Nephron progenitor cell (in vitro differentiated cells): ENCODE data around the gene CD84.

Source experiments
- DNase-seq: peaks from one replicate; pipeline ENCODE4 v3.0.0; 2021
- H3K27ac Mint-ChIP-seq: 2 replicates; pipeline ENCODE4 v1.8.0; 2021; ENCODE audit warnings: mild to moderate bottlenecking, moderate library complexity, mixed read lengths
- H3K27me3 Mint-ChIP-seq: 2 replicates; pipeline ENCODE4 v1.8.0; 2021; ENCODE audit warnings: mild to moderate bottlenecking, low read depth, mixed read lengths; ENCODE audit not compliant: poor library complexity
- H3K36me3 Mint-ChIP-seq: 2 replicates; pipeline ENCODE4 v1.8.0; 2021; ENCODE audit warnings: low read depth, mixed read lengths
- H3K4me1 Mint-ChIP-seq: 2 replicates; pipeline ENCODE4 v1.8.0; 2021; ENCODE audit warnings: mixed read lengths
- H3K4me3 Mint-ChIP-seq: 2 replicates; pipeline ENCODE4 v1.8.0; 2021; ENCODE audit warnings: mild to moderate bottlenecking, moderate library complexity, mixed read lengths
- H3K9me3 Mint-ChIP-seq: 2 replicates; pipeline ENCODE4 v1.8.0; 2021; ENCODE audit warnings: mild to moderate bottlenecking, moderate library complexity, mixed read lengths
- CTCF ChIP-seq: fragments of 200-600 bp; sonication (generic); IDR thresholded peaks from 2 replicates; pipeline ENCODE4 v1.5.0; 2021; ENCODE audit warnings: antibody characterized with exemption

The CD84 gene

GRCh38 chr1:160624464-160624863, 45.2 kb upstream of the CD84 start:
- no peaks in the 10 kb centered on the region for H3K9me3 Mint-ChIP-seq
- TF ChIP-seq CTCF: no peak
- no peaks in the 10 kb centered on the region for H3K36me3 Mint-ChIP-seq
- no peak for DNase-seq
- H3K27me3 Mint-ChIP-seq: no peaks in the 10 kb centered on the region
- no peaks in the 10 kb centered on the region for H3K4me1 Mint-ChIP-seq
- H3K27ac Mint-ChIP-seq: no peak overlapping the region
- H3K4me3 Mint-ChIP-seq: no peak overlapping the region

DNA sequence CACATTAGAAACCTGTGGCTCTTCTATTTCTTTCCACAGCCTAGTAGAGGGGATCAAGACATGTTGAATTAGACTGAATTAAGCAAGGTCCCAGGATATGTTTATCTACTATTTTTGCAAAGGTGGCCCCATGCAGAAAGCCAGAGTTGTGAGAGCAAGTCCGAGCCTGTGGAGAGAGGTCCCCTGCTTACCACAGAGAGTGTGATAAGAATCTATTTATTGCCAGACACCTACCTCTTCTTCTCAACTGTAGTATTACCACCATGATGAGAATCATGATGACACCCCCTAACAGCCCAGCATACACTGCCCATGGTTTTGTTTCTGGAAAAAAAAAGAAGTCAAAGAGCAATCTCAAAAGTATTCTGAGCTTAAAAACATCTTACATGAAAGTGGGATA, 44.6 kb upstream of the CD84 start:
- no peaks in the 10 kb centered on the region for H3K4me1 Mint-ChIP-seq
- no peaks in the 10 kb centered on the region for H3K27me3 Mint-ChIP-seq
- H3K9me3 Mint-ChIP-seq: no peaks in the 10 kb centered on the region
- no peak for TF ChIP-seq CTCF
- no peak overlapping the region for H3K27ac Mint-ChIP-seq
- no peak overlapping the region for H3K4me3 Mint-ChIP-seq
- no peaks in the 10 kb centered on the region for H3K36me3 Mint-ChIP-seq
- DNase-seq: no peak

DNA sequence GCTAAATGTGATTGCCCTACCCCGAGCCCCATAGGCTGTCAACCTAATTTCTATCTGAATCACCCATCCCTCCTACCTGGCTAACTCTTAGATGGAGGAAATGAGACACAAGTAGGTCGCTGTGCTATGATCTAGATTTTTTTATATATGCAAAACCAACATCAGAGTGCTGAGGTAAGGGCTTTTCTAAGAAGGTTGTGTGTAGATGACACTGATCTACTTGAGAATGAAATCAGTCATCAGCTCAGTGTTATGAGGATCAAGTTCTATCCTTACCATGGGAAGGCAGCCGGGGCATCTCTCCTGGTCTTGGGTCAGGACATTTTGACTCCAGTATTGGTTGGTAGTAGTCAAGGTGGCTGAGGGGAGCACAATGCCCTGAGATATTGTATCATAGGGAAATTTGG, 43.9 kb upstream of the CD84 start:
- H3K4me3 Mint-ChIP-seq: no peak overlapping the region
- H3K4me1 Mint-ChIP-seq: no peaks in the 10 kb centered on the region
- TF ChIP-seq CTCF: no peak
- H3K9me3 Mint-ChIP-seq: peaks cover 1% of the 10 kb centered on the region
- no peak overlapping the region for H3K27ac Mint-ChIP-seq
- no peaks in the 10 kb centered on the region for H3K27me3 Mint-ChIP-seq
- DNase-seq: no peak
- no peaks in the 10 kb centered on the region for H3K36me3 Mint-ChIP-seq

- Mint-ChIP-seq H3K27me3 (no peaks in the 10 kb centered on the region), H3K27ac (no peak overlapping the region), H3K4me3 (no peak overlapping the region), H3K4me1 (no peaks in the 10 kb centered on the region), H3K36me3 (no peaks in the 10 kb centered on the region), H3K9me3 (peaks cover 4% of the 10 kb centered on the region)
- DNase-seq: no peak
- TF ChIP-seq CTCF: no peak
Measured at GRCh38 chr1:160622501-160623226, 43.4 kb upstream of the CD84 start.

- H3K9me3 Mint-ChIP-seq: peaks cover 4% of the 10 kb centered on the region
- TF ChIP-seq CTCF: no peak
- no peak overlapping the region for H3K4me3 Mint-ChIP-seq
- no peak for DNase-seq
- H3K4me1 Mint-ChIP-seq: no peaks in the 10 kb centered on the region
- H3K36me3 Mint-ChIP-seq: no peaks in the 10 kb centered on the region
- no peaks in the 10 kb centered on the region for H3K27me3 Mint-ChIP-seq
- no peak overlapping the region for H3K27ac Mint-ChIP-seq
Measured at GRCh38 chr1:160621633-160622413, 42.5 kb upstream of the CD84 start.
